ENCODE data around the gene EMB. TPM values are rescaled to one million over a fixed set of nuclear protein-coding genes. Genes with fewer than 3 reads are reported as not detected.
"Not testable (repeated sequence)": the region's sequence is repeated elsewhere in the genome, so short reads cannot be mapped to it uniquely, and the experiment has no call there.

EMB gene
- polyA plus RNA-seq, 1 experiment, result 0.55 TPM

DNA sequence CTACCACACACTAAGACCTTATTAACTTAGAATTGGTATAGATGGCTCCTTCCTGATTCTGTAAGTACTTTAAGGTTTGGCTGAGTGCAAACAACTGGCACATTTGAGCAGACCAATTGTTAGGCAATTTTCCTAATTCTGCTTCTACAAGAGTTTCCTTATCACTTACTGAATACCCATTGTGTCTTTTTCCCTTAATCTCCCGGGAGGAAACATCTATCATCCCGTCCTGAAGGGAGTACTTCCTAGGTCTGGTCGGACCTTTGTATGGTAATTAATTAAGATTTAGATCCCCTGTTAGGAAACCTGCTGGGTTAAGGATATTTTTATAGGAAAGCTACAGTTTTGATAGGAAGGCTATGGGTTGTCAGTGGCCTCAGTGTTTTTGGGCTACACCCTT is 8.2 kb upstream of the EMB start:
- H3K27me3 ChIP-seq (ENCODE audit: control insufficient read depth, insufficient read depth, low read length); H3K4me3 ChIP-seq (ENCODE audit: low read depth, low read length); CTCF ChIA-PET; H3K36me3 ChIP-seq (ENCODE audit: control insufficient read depth, insufficient read depth, low read length); DNase-seq (ENCODE audit: low read depth); POLR2A ChIA-PET: not testable (repeated sequence)

DNA sequence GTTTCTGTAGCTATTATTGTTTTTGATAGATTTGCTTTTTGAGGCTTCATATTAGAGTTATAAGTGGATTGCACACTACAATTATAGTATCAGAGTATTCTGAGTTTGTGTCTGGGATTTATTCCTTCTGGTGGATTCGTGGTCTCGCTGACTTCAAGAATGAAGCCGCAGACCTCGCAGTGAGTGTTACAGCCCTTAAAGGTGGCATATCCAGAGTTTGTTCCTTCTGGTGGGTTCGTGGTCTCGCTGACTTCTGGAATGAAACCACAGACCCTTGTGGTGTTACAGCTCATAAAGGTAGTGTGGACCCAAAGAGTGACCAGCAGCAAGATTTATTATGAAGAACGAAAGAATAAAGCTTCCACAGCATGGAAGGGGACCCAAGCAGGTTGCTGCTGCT is 6.9 kb upstream of the EMB start:
- DNase-seq (ENCODE audit: low read depth), result no peak
- ChIA-PET CTCF (no interaction called here), POLR2A (no interaction called here)
- H3K36me3 ChIP-seq (ENCODE audit: control insufficient read depth, insufficient read depth, low read length), result no peaks in the 10 kb centered on the region
- TF ChIP-seq CTCF (IDR thresholded peaks at IDR 0.05; ENCODE audit: insufficient read depth, low read depth, low read length), result no peak
- no peaks in the 10 kb centered on the region for H3K27me3 ChIP-seq (ENCODE audit: control insufficient read depth, insufficient read depth, low read length)
- no peak overlapping the region for H3K4me3 ChIP-seq (ENCODE audit: low read depth, low read length)

DNA sequence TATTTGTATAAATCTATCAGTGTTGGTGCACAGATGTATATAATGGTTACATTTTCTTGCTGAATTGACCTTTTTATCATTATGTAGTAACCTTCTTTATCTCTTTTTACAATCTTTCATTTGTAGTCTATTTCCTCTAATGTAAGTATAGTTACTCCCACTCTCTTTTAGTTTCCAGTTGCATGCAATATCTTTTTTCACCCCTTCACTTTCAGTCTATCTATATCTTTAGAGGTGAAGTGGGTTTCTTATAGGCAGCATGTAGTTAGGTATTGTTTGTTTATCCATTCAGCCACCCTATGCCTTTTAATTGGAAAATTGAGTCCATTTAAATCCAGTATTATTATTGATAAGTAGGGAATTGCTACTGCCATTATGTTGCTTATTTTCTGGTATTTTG is 6.1 kb upstream of the EMB start:
- Histone ChIP-seq H3K4me3 (ENCODE audit: low read depth, low read length) (no peak overlapping the region), H3K36me3 (ENCODE audit: control insufficient read depth, insufficient read depth, low read length) (no peaks in the 10 kb centered on the region), H3K27me3 (ENCODE audit: control insufficient read depth, insufficient read depth, low read length) (no peaks in the 10 kb centered on the region)
- ChIA-PET POLR2A (no interaction called here), CTCF (no interaction called here)
- no peak for DNase-seq (ENCODE audit: low read depth)
- TF ChIP-seq CTCF (IDR thresholded peaks at IDR 0.05; ENCODE audit: insufficient read depth, low read depth, low read length), result no peak

GRCh38 chr5:50445296-50445949 is 4.3 kb upstream of the EMB start:
- DNase-seq (ENCODE audit: low read depth), result no peak
- CTCF ChIA-PET, result no interaction called here
- Histone ChIP-seq H3K27me3 (ENCODE audit: control insufficient read depth, insufficient read depth, low read length) (no peaks in the 10 kb centered on the region), H3K4me3 (ENCODE audit: low read depth, low read length) (no peak overlapping the region), H3K36me3 (ENCODE audit: control insufficient read depth, insufficient read depth, low read length) (no peaks in the 10 kb centered on the region)
- POLR2A ChIA-PET, result no interaction called here
- TF ChIP-seq CTCF (IDR thresholded peaks at IDR 0.05; ENCODE audit: insufficient read depth, low read depth, low read length), result no peak

DNA sequence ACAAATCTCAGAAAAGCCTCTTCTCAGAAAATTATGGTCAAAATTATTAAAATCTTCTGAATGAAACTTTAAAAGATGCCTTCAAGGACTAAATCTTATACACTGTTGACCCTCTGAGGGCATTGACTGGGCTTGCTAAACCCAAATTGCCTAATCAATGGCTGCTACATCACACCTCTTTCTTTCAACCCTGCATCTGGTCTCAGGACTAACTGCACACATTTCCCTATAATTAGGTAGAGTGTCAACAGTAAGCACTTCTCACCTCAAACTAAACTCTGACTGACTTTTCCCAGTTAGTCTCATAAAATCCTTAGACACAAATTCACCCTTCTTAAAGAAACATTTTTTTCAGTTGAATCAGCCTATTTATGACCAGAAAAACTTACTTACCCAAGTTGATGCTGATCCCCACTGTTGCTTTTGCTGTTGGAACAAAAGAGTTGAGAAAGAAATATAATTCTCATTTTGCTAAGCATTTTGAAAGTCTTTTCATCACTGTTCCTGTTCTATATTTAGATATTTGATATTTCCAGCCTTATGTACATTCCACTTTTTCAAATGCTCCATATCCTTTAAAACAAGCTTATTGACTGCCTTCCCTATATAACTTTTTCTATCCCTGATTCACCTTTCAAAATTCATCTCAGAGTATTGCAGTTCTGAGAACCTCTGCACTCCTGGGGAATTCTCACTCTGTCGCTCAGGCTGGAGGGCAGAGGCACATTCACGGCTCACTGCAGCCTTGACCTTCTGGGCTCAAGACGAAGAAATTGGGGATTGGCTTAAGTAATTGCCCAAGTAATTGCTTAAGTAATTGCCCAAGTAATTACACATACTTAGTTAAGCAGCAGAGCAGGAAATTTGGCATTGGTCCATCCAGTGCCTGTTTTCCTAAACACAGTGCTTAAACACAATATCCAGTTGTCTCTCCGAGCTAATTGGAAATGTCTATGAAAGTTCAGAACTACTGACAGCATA is 1.8 kb upstream of the EMB start:
- DNase-seq (ENCODE audit: low read depth); H3K36me3 ChIP-seq (ENCODE audit: control insufficient read depth, insufficient read depth, low read length); H3K4me3 ChIP-seq (ENCODE audit: low read depth, low read length); CTCF ChIA-PET; H3K27me3 ChIP-seq (ENCODE audit: control insufficient read depth, insufficient read depth, low read length); POLR2A ChIA-PET: not testable (repeated sequence)

DNA sequence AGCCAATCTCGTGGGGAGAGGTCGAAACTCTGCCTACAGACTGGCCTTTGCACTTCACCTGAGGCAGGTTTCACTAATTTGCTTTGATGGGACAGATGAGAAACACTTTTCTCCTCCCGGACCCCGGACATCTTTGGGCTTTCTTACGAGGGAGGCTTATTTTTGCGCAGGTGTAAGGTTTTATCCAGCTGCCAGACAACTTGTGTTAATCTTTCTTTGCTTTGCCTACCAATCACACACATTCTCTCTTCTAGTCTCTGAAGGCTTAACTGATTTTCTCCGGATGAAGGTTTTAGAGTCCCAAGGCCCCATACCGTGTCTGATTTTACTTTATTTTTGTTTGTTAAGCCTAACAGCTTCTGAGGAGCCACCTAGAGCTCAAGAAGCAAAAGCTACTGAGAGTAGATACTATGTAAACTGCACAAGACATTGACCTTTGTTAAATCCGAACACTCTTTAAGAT is 436 bp upstream of the EMB start:
- Histone ChIP-seq H3K27me3 (ENCODE audit: control insufficient read depth, insufficient read depth, low read length) (no peaks in the 10 kb centered on the region), H3K36me3 (ENCODE audit: control insufficient read depth, insufficient read depth, low read length) (no peaks in the 10 kb centered on the region), H3K4me3 (ENCODE audit: low read depth, low read length) (peak overlapping the region; percentile 40; the same call in 1 of the 2 replicates)
- CTCF ChIA-PET, result no interaction called here
- no peak for TF ChIP-seq CTCF (IDR thresholded peaks at IDR 0.05; ENCODE audit: insufficient read depth, low read depth, low read length)
- POLR2A ChIA-PET, result no interaction called here
- DNase-seq (ENCODE audit: low read depth), result no peak

Data from BJ (cell line).